PC-3 (cell line): Measurements from ENCODE around the gene CASP7.

ENCODE experiments used
- EZH2phosphoT487 ChIP-seq: fragments of 300-600 bp; sonication (generic); IDR thresholded peaks from 2 replicates; pipeline ENCODE4 v1.6.1; 2018; ENCODE audit warnings: mild to moderate bottlenecking, antibody characterized with exemption, low read length, borderline replicate concordance
- TF ChIP-seq, protein P1 (sequence below): fragments of 300-600 bp; sonication (generic); conservative IDR thresholded peaks from 2 replicates; pipeline ENCODE4 v1.5.1; 2017; ENCODE audit warnings: antibody characterized with exemption, low read depth, mild to moderate bottlenecking, low read length

DNA sequence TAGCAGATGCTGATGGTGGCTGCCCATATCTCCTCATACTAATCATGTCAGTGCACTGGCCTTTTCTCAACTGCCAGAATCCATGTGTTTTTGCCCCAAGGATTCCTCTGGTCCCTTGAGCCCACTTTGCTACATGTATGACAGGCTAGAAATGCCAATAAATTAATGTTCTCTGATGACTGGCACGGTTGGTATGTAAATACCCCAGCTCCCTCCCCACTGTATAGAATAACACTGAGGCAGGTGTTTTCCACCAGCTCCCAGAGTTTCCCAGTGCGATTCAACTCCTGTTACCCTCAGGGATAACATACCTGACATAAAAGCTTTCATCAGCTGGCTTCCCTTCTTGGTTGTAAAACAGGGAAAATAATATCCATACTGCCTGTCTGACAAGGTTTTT is 62.8 kb downstream of the CASP7 start:
- TF ChIP-seq, protein P1, sequence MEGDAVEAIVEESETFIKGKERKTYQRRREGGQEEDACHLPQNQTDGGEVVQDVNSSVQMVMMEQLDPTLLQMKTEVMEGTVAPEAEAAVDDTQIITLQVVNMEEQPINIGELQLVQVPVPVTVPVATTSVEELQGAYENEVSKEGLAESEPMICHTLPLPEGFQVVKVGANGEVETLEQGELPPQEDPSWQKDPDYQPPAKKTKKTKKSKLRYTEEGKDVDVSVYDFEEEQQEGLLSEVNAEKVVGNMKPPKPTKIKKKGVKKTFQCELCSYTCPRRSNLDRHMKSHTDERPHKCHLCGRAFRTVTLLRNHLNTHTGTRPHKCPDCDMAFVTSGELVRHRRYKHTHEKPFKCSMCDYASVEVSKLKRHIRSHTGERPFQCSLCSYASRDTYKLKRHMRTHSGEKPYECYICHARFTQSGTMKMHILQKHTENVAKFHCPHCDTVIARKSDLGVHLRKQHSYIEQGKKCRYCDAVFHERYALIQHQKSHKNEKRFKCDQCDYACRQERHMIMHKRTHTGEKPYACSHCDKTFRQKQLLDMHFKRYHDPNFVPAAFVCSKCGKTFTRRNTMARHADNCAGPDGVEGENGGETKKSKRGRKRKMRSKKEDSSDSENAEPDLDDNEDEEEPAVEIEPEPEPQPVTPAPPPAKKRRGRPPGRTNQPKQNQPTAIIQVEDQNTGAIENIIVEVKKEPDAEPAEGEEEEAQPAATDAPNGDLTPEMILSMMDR: no peak
- TF ChIP-seq EZH2phosphoT487: no peak
